Measurements from ENCODE around the gene GPA33. TPM values are rescaled to one million over a fixed set of nuclear protein-coding genes. Genes with fewer than 3 reads are reported as not detected.

GPA33 gene
- total RNA-seq, 1 donor from 2014 or later = 0.91 TPM

DNA sequence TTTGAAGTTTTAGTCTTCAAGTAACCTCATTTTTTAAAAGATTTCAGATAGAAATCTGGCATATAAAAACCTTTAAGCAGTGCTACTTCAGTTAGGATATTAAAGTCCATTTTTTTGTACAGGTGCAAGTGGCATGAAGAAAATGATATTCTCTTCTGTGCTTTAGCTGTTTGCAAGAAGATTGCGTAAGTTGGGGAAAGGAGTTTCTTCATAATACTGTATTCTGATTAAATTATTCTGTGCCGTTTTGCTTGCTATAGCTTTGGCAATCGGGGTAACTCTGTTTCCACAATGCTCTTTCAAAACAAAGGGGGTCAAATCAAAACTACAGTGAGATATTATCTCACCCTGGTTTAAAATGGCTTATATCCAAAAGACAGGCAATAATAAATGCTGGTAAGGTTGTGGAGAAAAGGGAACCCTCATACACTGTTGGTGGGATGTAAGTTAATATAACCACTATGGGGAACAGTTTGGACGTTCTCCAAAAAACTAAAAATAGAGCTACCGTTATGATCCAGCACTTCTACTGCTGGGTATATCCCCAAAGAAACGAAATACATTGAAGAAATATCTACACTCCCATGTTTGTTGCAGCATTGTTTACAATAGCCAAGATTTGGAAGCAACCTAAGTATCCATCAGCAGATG lies 74.0 kb downstream of the GPA33 start:
- Histone ChIP-seq H3K27ac (replicated peaks) (no peak overlapping the region), H3K9me3 (replicated peaks) (no peaks in the 10 kb centered on the region), H3K4me3 (no peak overlapping the region), H3K27me3 (ENCODE audit: low read depth) (peaks cover 6% of the 10 kb centered on the region), H3K36me3 (no peaks in the 10 kb centered on the region), H3K4me1 (no peaks in the 10 kb centered on the region)
- no peak for DNase-seq
- intact Hi-C loops (cut with micrococcal nuclease) = no loop called here
- TF ChIP-seq, protein P1, sequence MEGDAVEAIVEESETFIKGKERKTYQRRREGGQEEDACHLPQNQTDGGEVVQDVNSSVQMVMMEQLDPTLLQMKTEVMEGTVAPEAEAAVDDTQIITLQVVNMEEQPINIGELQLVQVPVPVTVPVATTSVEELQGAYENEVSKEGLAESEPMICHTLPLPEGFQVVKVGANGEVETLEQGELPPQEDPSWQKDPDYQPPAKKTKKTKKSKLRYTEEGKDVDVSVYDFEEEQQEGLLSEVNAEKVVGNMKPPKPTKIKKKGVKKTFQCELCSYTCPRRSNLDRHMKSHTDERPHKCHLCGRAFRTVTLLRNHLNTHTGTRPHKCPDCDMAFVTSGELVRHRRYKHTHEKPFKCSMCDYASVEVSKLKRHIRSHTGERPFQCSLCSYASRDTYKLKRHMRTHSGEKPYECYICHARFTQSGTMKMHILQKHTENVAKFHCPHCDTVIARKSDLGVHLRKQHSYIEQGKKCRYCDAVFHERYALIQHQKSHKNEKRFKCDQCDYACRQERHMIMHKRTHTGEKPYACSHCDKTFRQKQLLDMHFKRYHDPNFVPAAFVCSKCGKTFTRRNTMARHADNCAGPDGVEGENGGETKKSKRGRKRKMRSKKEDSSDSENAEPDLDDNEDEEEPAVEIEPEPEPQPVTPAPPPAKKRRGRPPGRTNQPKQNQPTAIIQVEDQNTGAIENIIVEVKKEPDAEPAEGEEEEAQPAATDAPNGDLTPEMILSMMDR (IDR thresholded peaks at IDR 0.05; ENCODE audit: borderline replicate concordance) = no peak

DNA sequence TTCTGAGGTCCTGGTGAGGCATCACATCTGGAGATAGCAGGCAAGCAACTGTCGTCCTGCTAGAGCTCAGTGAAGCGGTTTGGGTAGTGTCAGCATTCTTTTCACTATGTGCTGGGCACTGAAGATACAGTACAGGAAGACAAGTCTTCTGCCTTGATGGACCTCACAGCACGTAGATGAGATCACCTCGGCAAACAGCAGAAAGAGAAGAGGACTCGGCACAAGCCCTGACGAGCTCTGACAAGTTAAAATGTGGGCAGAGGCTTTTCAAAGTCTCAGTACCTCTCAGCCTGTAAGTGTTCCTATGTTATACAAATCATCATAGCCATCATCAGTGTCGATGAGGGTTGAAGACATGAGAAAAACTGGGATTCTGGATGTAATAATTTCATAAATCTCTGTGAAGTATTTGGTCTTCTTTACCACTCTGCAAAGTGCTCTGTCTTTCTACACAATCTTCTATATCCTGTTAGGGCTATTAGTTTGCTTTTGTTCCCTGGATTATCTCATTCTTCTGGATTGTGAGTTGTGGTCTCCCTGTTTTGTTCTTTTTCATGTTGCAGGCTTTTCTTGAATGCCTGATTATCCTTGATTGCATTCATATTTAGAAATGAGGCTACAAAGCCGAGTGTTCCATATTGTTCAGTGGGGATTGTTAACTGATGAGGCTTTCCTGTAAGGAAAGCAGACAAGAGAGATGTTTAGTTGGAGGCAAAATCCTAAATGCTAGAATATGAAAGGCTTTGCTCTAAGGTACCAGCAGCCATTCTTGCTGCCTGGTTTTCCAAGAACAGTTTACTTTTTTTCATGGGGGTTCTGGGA lies 76.9 kb downstream of the GPA33 start:
- TF ChIP-seq, protein P1 (IDR thresholded peaks at IDR 0.05; ENCODE audit: borderline replicate concordance) = no peak
- no peaks in the 10 kb centered on the region for H3K4me1 ChIP-seq
- intact Hi-C loops (cut with micrococcal nuclease) = no loop called here
- no peaks in the 10 kb centered on the region for H3K9me3 ChIP-seq (replicated peaks)
- no peaks in the 10 kb centered on the region for H3K36me3 ChIP-seq
- peaks cover 20% of the 10 kb centered on the region for H3K27me3 ChIP-seq (ENCODE audit: low read depth)
- no peak overlapping the region for H3K4me3 ChIP-seq
- DNase-seq = no peak
- H3K27ac ChIP-seq (replicated peaks) = no peak overlapping the region

DNA sequence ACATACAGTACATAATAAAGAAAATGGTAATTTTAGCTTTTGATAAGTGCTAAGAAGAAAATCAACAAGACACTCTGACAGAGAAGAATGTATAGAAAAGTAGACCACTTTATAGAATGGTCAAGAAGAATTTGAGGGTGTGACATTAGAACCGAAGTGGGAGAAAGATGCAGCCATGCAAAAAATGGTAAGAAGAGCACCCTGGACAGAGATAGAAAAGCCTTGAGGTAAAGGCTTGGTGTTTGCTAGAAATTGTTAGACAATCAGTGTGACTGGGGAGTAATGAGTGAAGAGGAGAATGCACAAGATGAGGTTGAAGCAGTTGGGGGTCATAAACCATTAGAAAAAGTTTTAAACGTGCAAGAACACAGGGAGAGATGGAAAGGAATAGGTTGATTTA lies 77.6 kb downstream of the GPA33 start:
- Histone ChIP-seq H3K4me3 (no peak overlapping the region), H3K36me3 (no peaks in the 10 kb centered on the region), H3K9me3 (replicated peaks) (no peaks in the 10 kb centered on the region), H3K4me1 (no peaks in the 10 kb centered on the region), H3K27ac (replicated peaks) (no peak overlapping the region), H3K27me3 (ENCODE audit: low read depth) (peaks cover 20% of the 10 kb centered on the region)
- intact Hi-C loops (cut with micrococcal nuclease) = no loop called here
- TF ChIP-seq, protein P1 (IDR thresholded peaks at IDR 0.05; ENCODE audit: borderline replicate concordance) = no peak
- DNase-seq = no peak

DNA sequence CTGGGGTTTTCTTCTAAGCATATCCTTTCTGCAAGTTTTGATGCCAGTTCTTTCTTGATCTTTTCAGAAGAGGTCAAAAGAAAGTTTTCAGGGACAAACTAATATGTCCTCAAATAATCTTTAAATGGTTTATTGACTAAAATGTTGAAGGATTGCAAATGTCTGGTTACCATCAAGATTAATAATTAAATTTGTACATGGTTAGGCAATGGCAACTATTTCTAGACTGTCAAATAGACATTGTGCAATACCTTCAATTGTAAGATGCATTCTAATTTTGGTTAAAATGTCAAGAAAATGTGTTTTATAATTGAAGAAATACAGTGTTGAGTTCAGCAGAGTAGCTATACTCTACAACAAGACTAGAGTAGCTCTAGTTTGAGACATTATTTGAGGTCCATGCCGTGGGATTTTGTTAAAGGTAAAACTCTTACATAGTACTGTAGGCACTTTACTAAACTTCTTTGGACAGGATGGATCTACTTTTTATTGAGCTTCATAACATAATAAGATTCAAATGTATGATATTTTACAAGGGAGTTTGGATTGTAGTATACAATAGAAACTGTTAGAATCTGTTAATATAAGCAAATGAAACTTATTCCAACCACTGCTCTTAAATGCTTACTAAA lies 78.5 kb downstream of the GPA33 start:
- TF ChIP-seq, protein P1 (IDR thresholded peaks at IDR 0.05; ENCODE audit: borderline replicate concordance) = no peak
- H3K27me3 ChIP-seq (ENCODE audit: low read depth) = peaks cover 20% of the 10 kb centered on the region
- no peaks in the 10 kb centered on the region for H3K9me3 ChIP-seq (replicated peaks)
- no peak overlapping the region for H3K27ac ChIP-seq (replicated peaks)
- H3K4me3 ChIP-seq = no peak overlapping the region
- H3K4me1 ChIP-seq = no peaks in the 10 kb centered on the region
- no peak for DNase-seq
- intact Hi-C loops (cut with micrococcal nuclease) = no loop called here
- H3K36me3 ChIP-seq = no peaks in the 10 kb centered on the region

- Histone ChIP-seq H3K27me3 (ENCODE audit: low read depth) (no peaks in the 10 kb centered on the region), H3K9me3 (replicated peaks) (peaks cover 9% of the 10 kb centered on the region), H3K36me3 (no peaks in the 10 kb centered on the region), H3K4me3 (no peak overlapping the region), H3K27ac (replicated peaks) (no peak overlapping the region), H3K4me1 (no peaks in the 10 kb centered on the region)
- TF ChIP-seq, protein P1 (IDR thresholded peaks at IDR 0.05; ENCODE audit: borderline replicate concordance) = no peak
- intact Hi-C loops (cut with micrococcal nuclease) = no loop called here
- no peak for DNase-seq
These were observed 86.5 kb downstream of the GPA33 start for GRCh38 chr1:167003711-167004110.

Other genes with a start within 250 kb of the GPA33 start
- gene TADA1, start 214.1 kb downstream of the GPA33 start, total RNA-seq = 10.2 TPM
- 3.6 TPM for gene ILDR2, start 114.8 kb downstream of the GPA33 start, total RNA-seq
- 1.4 TPM for gene MAEL, start 101.1 kb downstream of the GPA33 start, total RNA-seq
- 177 TPM for gene STYXL2, start 3.7 kb upstream of the GPA33 start, total RNA-seq
- 7.5 TPM for gene POU2F1, start 130.5 kb upstream of the GPA33 start, total RNA-seq

Data from left ventricle myocardium inferior (tissue), 1 donor.